ENCODE data around the gene IL34.

IL34 gene

GRCh38 chr16:70703835-70704381 is 57.5 kb downstream of the IL34 start:
- no peak for DNase-seq

GRCh38 chr16:70704586-70704985 is 58.2 kb downstream of the IL34 start:
- DNase-seq, result no peak

- no peak for DNase-seq
These were observed 58.7 kb downstream of the IL34 start for GRCh38 chr16:70705056-70705455.

- no peak for DNase-seq
These were observed 60.6 kb downstream of the IL34 start for GRCh38 chr16:70706948-70707465.

GRCh38 chr16:70708366-70709246 is 62.2 kb downstream of the IL34 start:
- DNase-seq, result no peak

GRCh38 chr16:70709457-70709856 is 63.1 kb downstream of the IL34 start:
- no peak for DNase-seq

- DNase-seq, result no peak
These were observed 63.6 kb downstream of the IL34 start for GRCh38 chr16:70709942-70710341.

All from NCI-H1417 treated with DMSO at 0.1 percent for 48 hours (cell line).